ENCODE data around the gene CWF19L2.
"Not testable (repeated sequence)": the region's sequence is repeated elsewhere in the genome, so short reads cannot be mapped to it uniquely, and the experiment has no call there.

Gene CWF19L2

DNA sequence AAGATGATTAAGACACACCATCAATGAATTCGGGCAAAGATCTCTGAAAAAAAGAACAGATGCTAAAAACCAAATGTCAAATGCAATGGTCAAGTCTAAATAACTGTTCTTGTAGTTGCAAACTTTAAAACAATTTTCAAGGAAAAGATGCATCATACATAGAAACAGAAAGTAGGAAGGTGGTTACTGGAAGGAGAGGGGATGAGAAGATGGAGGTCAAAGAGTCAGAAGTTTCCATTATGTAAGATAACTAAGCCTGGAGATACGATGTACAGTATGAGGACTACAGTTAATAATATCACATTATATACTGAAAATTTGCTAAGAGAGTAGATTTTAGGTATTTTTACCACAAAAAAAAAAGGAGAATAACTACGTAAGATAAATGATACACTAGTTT is 27.1 kb downstream of the CWF19L2 start:
- no peak for DNase-seq

GRCh38 chr11:107427569-107428180 is 29.9 kb downstream of the CWF19L2 start:
- no peak for DNase-seq

DNA sequence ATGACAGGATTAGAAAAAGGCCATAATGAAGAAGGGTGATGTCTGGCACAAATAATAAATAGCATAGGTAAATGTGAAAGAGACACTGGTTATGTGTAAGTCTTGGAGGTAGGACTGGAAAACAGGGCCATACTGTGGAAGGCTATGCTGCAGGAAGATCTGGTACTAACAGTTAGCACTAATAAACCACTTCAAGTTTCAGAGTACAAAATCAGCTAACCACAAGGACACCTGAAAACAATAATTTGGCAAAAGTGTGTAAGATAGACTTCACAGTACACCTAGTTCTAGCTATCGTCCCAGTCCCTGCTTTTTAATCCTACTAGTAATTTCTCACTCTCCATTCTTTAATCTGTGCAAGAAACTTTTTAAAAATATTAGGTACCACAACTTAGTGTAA is 44.3 kb downstream of the CWF19L2 start:
- DNase-seq: no peak

DNA sequence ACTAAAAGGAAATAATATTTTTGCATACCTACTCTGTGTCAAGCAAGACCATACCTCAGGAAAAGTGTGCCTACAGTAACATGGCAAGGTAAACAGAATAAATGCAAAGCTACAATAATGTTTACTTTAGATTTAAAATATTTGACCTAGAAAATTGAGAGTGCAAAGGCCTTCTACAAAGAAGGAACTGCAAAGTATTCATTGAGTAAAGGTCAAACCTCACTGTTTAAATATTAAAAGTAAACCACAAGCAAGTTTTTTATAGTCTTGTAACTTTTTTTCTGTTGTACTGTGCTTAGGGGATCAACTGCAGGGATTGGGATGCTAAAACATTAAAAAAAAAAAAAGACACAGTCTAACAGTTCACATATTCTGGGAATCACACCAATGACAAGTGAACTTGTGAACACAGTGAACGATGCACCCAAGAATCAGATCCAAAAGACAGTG is 48.8 kb downstream of the CWF19L2 start:
- no peak for DNase-seq

GRCh38 chr11:107405260-107405659 is 52.4 kb downstream of the CWF19L2 start:
- DNase-seq: no peak

DNA sequence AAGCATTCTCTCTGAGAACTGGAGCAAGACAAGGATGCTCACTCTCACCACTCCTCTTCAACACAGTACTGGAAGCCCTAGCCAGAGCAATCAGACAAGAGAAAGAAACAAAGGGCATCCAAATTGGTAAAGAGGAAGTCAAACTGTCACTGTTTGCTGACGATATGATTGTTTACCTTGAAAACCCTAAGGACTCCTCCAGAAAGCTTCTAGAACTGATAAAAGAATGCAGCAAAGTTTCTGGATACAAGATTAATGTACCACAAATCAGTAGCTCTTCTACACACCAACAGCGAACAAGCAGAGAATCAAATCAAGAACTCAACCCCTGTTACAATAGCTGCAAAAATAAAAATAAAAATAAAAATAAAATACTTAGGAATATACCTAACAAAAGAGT is 56.5 kb downstream of the CWF19L2 start:
- not testable (repeated sequence) for DNase-seq

GRCh38 chr11:107397357-107397756 is 60.3 kb downstream of the CWF19L2 start:
- no peak for DNase-seq

DNA sequence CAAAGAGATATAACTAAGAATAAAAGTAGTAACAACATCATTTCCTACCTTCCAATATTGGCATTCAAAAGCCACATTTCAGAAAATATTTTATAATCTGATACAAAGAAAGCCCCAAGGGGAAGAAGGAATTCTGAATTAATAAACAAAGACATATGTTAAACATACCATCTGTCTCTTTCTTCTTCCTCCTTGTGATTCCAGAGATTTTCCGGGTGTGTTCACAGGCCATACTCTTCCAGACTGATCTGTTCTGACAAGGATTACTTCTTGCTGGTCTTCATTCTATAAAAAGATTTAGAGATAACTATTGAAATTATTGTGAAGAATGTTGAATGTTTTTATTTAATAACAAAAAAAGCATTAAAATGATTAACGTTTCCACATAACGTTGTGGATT is 65.0 kb downstream of the CWF19L2 start:
- no peak for DNase-seq

DNA sequence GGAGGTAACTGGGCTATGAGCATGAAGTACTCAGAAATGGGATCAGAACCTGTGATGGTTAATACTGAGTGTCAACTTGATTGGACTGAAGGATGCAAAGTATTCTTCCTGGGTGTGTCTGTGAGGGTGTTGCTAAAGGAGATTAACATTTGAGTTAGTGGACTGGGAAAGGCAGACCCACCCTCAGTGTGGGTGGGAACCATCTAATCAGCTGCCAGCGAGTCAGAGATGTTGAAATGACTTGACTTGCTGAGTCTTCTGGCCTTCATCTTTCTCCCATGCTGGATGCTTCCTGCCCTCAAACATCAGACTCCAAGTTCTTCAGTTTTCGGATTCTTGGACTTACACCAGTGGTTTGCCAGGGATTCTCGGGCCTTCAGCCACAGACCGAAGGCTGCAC is 66.9 kb downstream of the CWF19L2 start:
- DNase-seq: not testable (repeated sequence)

- DNase-seq: no peak
These were observed 70.0 kb downstream of the CWF19L2 start for GRCh38 chr11:107387666-107388065.

DNA sequence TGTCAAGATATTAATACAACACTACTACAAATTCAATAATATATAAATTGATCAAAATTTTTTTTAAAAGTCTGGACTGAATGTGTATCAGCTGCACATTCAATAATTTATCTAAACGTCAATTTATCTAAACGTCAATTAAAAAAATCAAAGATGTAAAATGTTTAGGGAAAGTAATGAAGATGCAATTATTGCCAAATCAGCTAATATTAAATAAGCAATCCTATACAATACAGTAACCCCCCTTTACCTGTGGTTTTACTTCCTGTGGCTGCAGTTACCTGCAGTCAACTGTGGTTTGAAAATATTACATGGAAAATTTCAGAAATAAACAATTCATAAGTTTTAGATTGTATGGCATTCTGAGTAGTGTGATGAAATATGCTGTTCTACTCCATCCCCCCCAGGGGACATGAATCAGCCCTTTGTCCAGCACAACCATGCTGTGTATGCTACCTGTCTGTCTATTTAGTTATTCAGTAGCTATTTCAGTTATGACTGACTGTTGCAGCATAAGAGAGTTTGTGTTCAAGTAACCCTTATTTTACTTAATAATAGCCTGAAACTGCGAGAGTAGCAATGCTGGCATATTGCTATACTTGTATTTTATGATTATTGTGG is 72.2 kb downstream of the CWF19L2 start:
- DNase-seq: no peak

- DNase-seq: no peak
These were observed 73.3 kb downstream of the CWF19L2 start for GRCh38 chr11:107384144-107384852.

DNA sequence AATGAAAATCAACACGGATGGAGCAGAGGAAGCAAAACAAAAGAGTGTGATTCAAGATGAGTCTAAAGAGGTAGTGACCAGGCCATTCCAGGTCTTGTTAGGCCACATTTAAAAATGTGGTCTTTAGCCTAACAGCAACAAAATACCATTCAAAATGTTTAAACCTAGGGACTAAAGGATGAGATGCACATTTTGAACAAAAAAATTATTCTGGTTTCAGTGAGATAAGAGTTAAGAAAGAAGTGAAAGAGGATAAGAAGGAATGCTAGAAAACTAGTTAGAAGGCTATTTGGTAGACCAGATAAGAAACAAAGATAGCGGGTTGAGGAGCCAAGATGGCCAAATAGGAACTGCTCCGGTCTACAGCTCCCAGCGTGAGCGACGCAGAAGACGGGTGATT is 85.2 kb downstream of the CWF19L2 start:
- no peak for DNase-seq

GRCh38 chr11:107370390-107370789 is 87.2 kb downstream of the CWF19L2 start:
- DNase-seq: no peak

GRCh38 chr11:107359701-107360100 is 97.9 kb downstream of the CWF19L2 start:
- DNase-seq: no peak

- no peak for DNase-seq
These were observed 99.7 kb downstream of the CWF19L2 start for GRCh38 chr11:107357877-107358276.

- DNase-seq: no peak
These were observed 102.8 kb downstream of the CWF19L2 start for GRCh38 chr11:107354780-107355179.

DNA sequence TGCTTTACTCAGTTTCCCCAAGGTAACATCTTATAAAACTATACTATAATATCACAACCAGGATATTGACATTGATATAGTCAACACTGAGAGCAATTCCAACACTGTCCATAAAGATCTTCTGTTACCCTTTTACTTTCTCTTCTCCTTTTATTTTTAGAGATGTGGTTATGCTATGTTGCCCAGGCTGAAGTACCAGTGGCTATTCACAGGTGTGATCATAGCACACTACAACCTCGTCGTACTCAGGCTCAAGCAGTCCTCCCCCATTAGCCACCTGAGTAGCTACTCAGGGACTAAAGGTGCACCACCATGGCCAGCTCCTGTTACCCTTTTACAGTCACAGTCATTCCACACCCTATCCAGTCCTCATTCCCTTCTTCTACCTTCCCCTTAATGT is 119.7 kb downstream of the CWF19L2 start:
- no peak for DNase-seq

GRCh38 chr11:107331728-107332127 is 125.9 kb downstream of the CWF19L2 start:
- DNase-seq: no peak

DNA sequence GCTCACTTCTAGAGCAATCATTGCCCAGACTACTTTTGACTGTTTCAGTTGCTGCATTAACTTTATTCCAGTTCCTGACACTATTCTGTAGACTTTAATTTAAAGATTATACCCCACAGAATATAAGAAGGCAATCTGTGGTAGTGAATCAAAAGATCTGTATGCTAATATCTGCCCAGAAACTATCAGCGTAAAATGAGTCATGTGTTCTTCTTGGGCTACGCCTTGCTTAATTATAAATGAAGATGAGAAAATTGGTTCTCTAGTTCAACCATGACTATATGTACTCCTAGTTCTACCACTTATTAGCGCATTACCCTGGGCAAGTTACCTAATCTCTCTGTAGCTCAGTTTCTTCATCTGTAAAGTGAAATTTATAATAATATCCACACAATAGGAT is 128.5 kb downstream of the CWF19L2 start:
- no peak for DNase-seq

DNA sequence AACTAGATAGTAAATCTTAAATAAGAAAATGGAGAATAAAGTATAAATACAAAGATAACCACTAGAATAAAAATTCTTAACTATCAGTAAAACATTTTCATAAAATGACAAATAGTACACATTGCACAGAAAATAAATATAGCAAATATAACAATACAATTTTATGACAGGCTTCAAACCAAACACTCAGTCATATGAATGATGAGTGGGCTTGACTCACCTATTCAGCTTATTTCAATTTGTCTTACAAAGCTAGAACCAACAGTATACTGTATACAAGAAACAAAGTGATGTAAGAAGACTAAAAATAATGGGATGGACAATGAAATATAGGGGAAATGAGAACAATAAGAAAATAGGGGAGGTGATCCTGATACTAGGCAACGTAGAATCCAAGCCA is 141.2 kb downstream of the CWF19L2 start:
- DNase-seq: no peak

GRCh38 chr11:107307991-107308390 is 149.6 kb downstream of the CWF19L2 start:
- no peak for DNase-seq

DNA sequence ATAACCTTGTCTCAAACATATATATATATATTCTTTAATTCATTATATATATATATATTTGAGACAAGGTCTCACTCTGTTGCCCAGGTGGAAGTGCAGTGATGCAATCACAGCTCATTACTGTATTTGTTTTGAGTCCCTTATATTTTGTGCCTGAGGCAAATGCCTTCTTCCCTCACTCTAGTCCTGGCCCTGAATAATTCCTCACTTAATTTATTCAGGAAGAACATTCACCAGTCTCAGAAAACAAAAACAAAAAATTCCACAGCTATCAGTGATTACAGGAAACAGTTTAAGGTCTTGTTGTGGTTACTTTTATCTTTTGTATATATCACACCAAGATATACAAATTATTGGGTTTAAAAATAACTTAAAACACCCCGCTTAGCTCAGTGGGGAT is 155.7 kb downstream of the CWF19L2 start:
- DNase-seq: no peak

DNA sequence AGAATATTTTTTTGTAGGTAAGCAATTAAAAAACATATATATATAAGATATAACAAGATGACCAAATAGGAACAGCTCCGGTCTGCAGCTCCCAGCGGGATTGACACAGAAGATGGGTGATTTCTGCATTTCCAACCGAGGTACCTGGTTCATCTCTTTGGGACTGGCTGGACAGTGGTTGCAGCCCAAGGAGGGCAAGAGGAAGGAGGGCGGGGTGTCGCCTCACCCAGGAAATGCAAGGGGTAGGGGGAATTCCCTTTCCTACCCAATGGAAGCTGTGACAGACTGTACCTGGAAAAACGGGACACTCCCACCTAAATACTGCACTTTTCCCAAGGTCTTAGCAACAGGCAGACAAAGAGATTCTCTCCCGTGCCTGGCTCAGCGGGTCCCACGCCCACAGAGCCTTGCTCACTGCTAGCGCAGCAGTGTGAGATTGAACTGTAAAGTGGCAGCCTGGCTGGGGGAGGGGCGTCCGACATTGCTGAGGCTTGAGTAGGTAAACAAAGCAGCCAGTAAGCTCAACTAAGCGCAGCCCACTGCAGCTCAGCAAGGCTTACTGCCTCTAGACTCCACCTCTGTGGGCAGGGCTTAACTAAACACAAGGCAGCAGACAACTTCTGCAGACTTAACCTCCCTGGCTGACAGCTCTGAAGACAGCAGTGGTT is 163.8 kb downstream of the CWF19L2 start:
- no peak for DNase-seq
